NK-92 (cell line): Measurements from ENCODE around the gene MED16.

Source experiments
- DNase-seq: peaks from one replicate; lab custom pipeline; 2025; ENCODE audit not compliant: unreplicated experiment; lab: John Stamatoyannopoulos, UW

Gene MED16, protein sequence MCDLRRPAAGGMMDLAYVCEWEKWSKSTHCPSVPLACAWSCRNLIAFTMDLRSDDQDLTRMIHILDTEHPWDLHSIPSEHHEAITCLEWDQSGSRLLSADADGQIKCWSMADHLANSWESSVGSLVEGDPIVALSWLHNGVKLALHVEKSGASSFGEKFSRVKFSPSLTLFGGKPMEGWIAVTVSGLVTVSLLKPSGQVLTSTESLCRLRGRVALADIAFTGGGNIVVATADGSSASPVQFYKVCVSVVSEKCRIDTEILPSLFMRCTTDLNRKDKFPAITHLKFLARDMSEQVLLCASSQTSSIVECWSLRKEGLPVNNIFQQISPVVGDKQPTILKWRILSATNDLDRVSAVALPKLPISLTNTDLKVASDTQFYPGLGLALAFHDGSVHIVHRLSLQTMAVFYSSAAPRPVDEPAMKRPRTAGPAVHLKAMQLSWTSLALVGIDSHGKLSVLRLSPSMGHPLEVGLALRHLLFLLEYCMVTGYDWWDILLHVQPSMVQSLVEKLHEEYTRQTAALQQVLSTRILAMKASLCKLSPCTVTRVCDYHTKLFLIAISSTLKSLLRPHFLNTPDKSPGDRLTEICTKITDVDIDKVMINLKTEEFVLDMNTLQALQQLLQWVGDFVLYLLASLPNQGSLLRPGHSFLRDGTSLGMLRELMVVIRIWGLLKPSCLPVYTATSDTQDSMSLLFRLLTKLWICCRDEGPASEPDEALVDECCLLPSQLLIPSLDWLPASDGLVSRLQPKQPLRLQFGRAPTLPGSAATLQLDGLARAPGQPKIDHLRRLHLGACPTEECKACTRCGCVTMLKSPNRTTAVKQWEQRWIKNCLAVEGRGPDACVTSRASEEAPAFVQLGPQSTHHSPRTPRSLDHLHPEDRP

DNA sequence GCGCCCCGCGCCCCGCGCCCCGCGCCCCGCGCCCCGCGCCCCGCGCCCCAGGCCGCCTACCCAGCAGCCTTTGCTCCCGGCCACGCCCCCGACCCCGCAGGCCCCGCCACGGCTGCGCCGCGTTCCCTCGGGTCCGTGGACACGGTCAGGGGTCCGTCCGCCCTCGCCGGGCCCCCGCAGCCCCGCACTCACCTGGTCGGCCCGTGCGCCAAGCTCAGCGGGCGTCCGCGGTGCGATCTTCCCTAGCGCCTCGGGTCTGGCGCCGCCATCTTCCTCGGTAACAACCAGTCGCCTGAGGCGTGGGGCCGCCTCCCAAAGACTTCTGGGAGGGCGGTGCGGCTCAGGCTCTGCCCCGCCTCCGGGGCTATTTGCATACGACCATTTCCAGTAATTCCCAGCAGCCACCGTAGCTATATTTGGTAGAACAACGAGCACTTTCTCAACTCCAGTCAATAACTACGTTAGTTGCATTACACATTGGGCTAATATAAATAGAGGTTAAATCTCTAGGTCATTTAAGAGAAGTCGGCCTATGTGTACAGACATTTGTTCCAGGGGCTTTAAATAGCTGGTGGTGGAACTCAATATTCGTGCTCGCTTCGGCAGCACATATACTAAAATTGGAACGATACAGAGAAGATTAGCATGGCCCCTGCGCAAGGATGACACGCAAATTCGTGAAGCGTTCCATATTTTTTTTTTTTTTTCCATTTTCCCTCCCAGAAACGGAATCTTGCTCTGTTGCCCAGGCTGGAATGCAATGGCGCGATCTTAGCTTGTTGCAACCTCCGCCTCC, at the start of gene MED16, which contains the start of gene RNU6-9:
Gene MED16 (minus strand): TSS at position 294 of the 796 bp plus-strand sequence. CDS start 2,056 bp downstream, outside the sequence.
Gene RNU6-9 (plus strand): TSS at position 591 of the 796 bp plus-strand sequence.
- no peak for DNase-seq

- DNase-seq: no peak
Measured at GRCh38 chr19:942133-942645, 49.2 kb upstream of the MED16 start.

DNA sequence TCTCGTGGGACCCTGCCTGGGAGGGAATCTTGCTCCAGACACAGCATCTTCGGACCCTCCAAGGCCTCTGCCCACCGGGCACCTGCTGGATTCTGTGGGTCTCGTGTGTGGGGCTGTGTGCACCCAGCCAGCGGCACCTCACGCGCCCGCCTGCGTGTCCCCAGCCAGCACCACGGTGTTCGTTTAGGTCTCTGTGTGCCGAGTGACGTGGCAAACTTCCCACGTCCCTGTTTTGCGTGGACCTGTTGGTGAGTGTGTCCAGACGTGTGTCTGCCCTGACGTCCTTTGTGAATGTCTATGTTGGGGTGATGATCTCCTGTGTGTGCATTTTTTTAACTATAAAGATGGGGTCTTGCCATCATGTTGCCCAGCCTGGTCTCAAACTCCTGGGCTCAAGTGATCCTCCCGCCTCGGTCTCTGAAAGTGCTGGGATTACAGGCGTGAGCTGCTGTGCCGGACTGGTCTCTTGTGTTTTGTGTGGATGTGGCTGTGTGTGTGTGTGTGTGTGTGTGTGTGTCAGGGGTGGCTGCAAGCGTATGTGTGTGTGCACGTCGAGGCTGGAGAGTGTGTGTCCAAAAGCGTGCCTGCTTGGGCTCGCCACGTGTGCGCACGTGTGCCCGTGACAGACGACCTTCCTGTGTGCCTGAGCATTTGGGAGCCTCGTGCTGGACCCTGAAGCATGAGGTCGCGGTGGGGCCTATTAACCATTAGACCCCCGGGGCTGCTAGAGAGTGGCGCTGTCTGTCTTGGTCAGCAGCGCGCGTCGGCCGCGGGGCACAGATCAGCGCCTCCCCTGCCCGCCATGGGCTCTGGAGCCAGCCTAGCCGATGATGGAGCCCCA, 48.5 kb upstream of the MED16 start:
- DNase-seq: no peak

DNA sequence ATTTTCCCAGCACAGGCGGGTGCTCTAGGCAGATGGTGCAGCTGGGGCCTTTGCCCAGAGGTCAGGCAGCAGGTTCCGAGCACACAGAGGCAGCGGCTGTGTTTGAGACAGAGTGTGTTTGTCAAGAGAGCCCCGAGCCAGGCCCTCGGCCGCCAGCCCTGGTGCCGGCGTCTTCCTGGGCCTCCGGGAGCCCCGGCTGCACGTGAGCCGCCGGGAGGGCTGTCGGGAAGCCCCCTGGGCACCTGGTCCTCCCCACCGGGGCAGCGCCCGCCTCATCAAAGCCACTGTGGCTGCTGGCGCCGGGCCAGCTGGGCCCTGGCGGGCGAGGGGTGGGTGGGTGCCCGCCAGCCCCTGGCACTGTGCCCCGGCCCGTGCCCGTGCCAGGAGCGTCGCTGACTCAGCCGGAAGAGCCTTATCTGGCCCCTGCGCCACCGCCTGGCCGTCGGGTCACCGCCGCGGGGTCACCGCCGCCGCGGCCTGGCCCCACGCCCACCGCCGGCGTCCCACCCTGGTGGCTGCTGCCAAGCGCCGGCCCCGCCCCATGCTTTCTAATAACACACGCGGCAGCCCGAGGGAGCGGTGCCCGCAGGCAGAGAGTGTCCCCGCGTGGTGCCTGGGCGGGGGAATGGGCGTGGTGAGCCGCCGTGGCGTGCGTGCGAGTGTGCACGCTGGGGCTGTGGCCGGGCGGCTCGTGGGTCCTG, 47.8 kb upstream of the MED16 start:
- DNase-seq: no peak

- no peak for DNase-seq
Measured at GRCh38 chr19:939922-940321, 46.9 kb upstream of the MED16 start.

DNA sequence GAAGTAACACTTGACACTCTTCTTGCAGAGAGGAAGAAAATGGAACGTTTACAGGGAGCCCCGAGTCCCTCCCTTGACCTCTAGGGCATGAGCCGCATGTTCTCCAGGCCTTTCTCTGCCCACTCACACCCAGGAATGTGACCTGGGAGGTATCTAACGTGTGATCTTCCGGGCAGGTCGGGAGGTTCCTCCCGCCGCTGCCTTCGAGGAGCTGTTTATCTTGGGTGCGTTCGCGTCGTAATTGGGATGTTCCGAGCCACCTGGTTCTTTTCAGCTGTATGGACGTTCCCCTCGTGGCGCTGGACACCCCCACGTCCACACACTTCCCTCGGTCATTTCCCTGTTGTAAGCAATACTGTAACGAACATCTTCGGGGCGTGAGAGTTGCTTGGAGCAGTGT, 46.5 kb upstream of the MED16 start:
- DNase-seq: no peak

- DNase-seq: no peak
Measured at GRCh38 chr19:938233-938923, 45.4 kb upstream of the MED16 start.

- DNase-seq: no peak
Measured at GRCh38 chr19:937259-937694, 44.3 kb upstream of the MED16 start.

DNA sequence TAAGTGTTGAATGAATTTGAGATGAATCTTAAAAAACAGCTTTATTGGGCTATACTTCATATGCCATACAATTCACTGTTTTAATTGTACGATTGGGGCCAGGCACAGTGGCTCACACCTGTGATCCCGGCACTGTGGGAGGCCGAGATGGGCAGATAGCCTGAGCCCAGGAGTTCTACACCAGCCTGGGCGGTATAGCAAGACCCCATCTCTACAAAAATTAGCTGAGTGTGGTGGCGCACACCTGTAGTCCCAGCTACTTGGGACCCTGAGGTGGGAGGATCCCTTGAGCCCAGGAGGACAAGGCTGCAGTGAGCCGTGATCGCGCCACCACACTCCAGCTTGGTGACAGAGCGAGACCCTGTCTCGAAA, 43.2 kb upstream of the MED16 start:
- no peak for DNase-seq

- DNase-seq: no peak
Measured at GRCh38 chr19:934865-935479, 42.0 kb upstream of the MED16 start.

GRCh38 chr19:934197-934840, 41.3 kb upstream of the MED16 start:
- DNase-seq: no peak

GRCh38 chr19:933553-933882, 40.5 kb upstream of the MED16 start:
- DNase-seq: no peak

DNA sequence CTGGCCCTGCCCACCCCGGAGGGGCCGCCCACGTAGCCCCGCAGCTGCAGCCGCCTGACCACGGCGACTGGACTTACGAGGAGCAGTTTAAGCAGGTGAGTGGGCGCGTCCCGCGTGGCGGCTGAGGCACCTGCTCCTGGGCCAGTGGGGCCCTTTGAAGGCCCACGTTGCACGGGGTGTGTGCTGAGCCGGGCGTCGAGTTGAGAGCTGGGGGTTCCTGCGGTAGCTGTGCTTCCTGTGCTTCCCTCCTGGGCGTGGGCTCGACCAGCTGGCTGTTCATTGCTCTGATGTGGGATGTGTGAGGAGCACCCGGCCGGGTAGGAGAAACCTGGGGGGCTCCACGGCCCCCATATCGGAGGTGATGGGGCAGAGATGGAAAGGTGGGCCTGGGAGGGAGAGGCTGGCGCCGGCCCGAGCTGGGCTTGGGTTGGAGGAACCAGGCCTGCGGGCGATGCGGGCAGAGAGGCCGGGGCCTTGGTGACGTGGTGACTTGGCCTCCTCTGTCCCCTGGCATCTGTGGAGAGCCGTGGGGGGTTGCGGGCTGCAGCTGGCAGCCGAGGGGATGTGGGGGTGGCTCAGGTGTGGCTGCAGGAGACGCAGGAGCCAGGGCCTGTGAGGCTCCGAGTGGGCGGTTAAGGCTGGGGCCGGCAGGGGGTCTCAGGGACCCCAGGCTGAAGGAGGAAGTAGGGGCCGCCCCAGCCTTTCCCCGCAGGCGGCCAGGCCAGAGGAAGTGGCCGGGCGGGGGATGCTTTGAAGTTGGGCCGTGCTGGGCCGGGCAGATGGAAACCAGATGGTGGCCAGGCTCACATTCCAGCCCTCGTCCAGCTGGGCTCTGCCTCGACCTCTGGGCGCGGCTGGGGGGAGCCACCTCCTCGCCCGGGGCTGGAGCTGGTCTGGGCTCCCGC, 39.9 kb upstream of the MED16 start:
- DNase-seq: no peak

GRCh38 chr19:931860-932647, 39.1 kb upstream of the MED16 start:
- no peak for DNase-seq

- no peak for DNase-seq
Measured at GRCh38 chr19:929891-930258, 36.9 kb upstream of the MED16 start.

- DNase-seq: no peak
Measured at GRCh38 chr19:929203-929890, 36.4 kb upstream of the MED16 start.
